H1 (cell line): Measurements from ENCODE around the gene CHCHD6. TPM values are rescaled to one million over a fixed set of nuclear protein-coding genes. Genes with fewer than 3 reads are reported as not detected.

Experiments
- CHD1 ChIP-seq: IDR thresholded peaks from 2 replicates; pipeline ENCODE4 v1.6.1; 2012; ENCODE audit warnings: low read depth, low read length, improper control_type of control experiment
- JUN ChIP-seq: IDR thresholded peaks from 2 replicates; pipeline ENCODE4 v1.6.1; 2011; ENCODE audit warnings: low read depth, mild to moderate bottlenecking, improper control_type of control experiment, low read length
- PHF8 ChIP-seq: fragments of 200-600 bp; sonication (generic); conservative IDR thresholded peaks from 2 replicates; pipeline ENCODE4 v1.7.1; 2012; ENCODE audit warnings: low read depth, mild to moderate bottlenecking, inconsistent platforms, low read length, moderate library complexity
- polyA plus RNA-seq, 7 experiments: library from polyadenylated mRNA; depleted of rRNA in 3 of 7; stranded (reverse) in 5 of 7; unstranded in 2 of 7; fragments of >200 nt in 5 of 7; fragments of 200-250 nt in 2 of 7; gene quantifications; 1 replicate in 5 of 7; 2 replicates in 1 of 7; 4 replicates in 1 of 7; pipeline versions ENCODE4 v1.2.1 to v1.2.3, GENCODE V29; 2011 to 2013; ENCODE audit warnings: missing spikeins in 2 of 7, mixed read lengths in 2 of 7
- total RNA-seq: library from RNA; stranded (reverse); fragmentation: NEBNext Ultra II Directional; extraction: Animal tissue kit (Norgen Biotek cat#: 25700); gene quantifications from 2 replicates; pipeline ENCODE4 v1.2.1, GENCODE V29; 2021
- TF ChIP-seq, protein P1 (sequence below): fragments of 300-600 bp; sonication (generic); IDR thresholded peaks from 2 replicates; pipeline ENCODE4 v1.7.1; 2012; ENCODE audit warnings: low read length, moderate library complexity, mild to moderate bottlenecking, inconsistent platforms; ENCODE audit not compliant: insufficient replicate concordance

Gene CHCHD6
- total and polyA plus RNA-seq, 2 of the 8 experiments (the other 6 are each of a cell fraction or from before 2014, with no cell fraction given), result 32.4 to 37.6 TPM

GRCh38 chr3:126956361-126956760 is 252.3 kb downstream of the CHCHD6 start (continued):
- TF ChIP-seq JUN (no peak), CHD1 (no peak), PHF8 (no peak)
- TF ChIP-seq, protein P1, sequence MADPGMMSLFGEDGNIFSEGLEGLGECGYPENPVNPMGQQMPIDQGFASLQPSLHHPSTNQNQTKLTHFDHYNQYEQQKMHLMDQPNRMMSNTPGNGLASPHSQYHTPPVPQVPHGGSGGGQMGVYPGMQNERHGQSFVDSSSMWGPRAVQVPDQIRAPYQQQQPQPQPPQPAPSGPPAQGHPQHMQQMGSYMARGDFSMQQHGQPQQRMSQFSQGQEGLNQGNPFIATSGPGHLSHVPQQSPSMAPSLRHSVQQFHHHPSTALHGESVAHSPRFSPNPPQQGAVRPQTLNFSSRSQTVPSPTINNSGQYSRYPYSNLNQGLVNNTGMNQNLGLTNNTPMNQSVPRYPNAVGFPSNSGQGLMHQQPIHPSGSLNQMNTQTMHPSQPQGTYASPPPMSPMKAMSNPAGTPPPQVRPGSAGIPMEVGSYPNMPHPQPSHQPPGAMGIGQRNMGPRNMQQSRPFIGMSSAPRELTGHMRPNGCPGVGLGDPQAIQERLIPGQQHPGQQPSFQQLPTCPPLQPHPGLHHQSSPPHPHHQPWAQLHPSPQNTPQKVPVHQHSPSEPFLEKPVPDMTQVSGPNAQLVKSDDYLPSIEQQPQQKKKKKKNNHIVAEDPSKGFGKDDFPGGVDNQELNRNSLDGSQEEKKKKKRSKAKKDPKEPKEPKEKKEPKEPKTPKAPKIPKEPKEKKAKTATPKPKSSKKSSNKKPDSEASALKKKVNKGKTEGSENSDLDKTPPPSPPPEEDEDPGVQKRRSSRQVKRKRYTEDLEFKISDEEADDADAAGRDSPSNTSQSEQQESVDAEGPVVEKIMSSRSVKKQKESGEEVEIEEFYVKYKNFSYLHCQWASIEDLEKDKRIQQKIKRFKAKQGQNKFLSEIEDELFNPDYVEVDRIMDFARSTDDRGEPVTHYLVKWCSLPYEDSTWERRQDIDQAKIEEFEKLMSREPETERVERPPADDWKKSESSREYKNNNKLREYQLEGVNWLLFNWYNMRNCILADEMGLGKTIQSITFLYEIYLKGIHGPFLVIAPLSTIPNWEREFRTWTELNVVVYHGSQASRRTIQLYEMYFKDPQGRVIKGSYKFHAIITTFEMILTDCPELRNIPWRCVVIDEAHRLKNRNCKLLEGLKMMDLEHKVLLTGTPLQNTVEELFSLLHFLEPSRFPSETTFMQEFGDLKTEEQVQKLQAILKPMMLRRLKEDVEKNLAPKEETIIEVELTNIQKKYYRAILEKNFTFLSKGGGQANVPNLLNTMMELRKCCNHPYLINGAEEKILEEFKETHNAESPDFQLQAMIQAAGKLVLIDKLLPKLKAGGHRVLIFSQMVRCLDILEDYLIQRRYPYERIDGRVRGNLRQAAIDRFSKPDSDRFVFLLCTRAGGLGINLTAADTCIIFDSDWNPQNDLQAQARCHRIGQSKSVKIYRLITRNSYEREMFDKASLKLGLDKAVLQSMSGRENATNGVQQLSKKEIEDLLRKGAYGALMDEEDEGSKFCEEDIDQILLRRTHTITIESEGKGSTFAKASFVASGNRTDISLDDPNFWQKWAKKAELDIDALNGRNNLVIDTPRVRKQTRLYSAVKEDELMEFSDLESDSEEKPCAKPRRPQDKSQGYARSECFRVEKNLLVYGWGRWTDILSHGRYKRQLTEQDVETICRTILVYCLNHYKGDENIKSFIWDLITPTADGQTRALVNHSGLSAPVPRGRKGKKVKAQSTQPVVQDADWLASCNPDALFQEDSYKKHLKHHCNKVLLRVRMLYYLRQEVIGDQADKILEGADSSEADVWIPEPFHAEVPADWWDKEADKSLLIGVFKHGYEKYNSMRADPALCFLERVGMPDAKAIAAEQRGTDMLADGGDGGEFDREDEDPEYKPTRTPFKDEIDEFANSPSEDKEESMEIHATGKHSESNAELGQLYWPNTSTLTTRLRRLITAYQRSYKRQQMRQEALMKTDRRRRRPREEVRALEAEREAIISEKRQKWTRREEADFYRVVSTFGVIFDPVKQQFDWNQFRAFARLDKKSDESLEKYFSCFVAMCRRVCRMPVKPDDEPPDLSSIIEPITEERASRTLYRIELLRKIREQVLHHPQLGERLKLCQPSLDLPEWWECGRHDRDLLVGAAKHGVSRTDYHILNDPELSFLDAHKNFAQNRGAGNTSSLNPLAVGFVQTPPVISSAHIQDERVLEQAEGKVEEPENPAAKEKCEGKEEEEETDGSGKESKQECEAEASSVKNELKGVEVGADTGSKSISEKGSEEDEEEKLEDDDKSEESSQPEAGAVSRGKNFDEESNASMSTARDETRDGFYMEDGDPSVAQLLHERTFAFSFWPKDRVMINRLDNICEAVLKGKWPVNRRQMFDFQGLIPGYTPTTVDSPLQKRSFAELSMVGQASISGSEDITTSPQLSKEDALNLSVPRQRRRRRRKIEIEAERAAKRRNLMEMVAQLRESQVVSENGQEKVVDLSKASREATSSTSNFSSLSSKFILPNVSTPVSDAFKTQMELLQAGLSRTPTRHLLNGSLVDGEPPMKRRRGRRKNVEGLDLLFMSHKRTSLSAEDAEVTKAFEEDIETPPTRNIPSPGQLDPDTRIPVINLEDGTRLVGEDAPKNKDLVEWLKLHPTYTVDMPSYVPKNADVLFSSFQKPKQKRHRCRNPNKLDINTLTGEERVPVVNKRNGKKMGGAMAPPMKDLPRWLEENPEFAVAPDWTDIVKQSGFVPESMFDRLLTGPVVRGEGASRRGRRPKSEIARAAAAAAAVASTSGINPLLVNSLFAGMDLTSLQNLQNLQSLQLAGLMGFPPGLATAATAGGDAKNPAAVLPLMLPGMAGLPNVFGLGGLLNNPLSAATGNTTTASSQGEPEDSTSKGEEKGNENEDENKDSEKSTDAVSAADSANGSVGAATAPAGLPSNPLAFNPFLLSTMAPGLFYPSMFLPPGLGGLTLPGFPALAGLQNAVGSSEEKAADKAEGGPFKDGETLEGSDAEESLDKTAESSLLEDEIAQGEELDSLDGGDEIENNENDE, result no peak
